GM15510 (cell line): ENCODE measurements around the gene ALCAM.

Experiments used
- POLR2A ChIP-seq: IDR thresholded peaks from 3 replicates; pipeline ENCODE4 v1.6.1; 2011; ENCODE audit warnings: borderline replicate concordance; ENCODE audit not compliant: insufficient read length; ENCODE audit errors: extremely low read depth

Gene ALCAM

GRCh38 chr3:105367063-105367405 lies 325 bp downstream of the ALCAM start:
- no peak for TF ChIP-seq POLR2A

DNA sequence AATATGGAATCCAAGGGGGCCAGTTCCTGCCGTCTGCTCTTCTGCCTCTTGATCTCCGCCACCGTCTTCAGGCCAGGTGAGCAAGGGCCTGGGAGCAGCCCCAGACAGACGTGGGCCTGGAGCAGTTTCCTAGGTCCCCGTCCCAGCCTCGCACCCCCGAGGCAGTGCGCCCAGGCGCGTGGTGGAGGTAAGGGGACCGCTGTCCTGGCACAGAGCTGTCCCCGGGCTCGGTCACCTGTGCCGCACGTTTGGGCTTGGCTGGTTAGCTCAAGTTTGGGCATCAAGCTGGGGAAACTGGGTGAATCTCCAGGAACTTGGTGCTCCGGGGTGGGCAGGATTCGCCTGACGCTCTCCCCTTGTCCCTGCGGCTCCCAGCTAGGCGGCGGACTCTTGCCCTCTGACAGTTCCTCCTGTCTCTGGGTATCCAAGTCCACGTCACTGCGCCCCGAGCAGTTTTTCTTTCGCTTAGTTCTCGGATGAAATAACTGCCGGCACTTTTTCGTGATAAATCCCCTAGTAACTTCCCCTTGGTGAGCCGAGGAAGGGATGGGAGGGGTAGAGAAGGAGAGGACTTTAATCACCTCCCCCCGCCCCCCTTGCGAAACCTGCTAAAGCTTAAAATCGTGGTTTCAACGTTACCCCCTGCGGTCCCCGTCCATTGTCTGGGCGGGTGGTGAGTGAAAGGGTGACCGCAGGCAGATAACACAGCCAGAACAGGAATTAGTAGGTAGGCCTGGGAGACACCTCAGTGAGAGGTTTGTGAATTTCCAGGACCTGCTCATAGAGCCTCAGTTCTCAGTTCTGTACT lies 901 bp downstream of the ALCAM start:
- peak; percentile 54 for TF ChIP-seq POLR2A

DNA sequence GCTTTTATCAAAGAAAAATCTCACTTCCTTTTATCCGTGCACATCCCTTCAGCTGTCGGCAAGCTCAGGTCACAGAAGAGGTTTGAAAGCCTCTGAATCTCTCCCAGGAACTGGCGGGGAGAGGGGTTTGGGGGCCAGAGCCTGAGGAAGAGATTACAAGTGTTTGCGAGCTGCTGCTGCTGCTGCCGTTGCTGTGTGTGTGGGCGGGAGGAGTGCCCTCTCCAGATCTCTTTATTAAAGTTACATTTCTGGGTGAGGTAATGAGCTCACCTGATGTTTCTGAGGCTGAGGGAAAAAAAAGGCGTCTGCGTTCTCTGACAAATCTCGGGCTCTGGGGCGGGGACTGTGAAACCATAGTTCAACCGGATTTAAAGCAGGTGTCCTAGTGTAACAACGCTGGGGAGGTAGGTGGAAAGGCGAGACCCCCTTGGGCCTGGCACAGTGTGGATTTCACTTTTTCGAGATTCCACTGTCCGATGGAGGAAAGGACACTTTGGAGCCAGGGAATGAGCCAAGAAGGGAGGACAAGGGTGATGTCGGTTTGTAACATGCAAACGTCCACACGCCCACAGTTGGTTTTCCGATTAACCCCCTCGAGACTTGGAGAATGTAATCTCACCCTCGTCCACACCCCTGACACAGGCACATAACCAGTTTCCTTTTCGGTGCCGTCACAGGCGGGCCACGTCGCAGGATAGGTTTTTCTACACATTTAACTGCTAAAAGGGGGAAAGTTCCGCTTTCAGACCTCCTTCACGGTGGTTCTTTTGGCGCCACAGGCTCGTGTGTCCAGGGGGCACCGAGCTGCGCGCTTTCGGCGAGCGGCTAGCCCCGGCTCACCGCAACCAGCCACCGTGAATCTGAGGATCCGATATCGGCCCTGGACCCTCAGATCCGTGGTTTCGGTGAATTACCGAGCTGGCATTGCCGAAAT lies 2.1 kb downstream of the ALCAM start:
- peak; percentile 39 for TF ChIP-seq POLR2A

- no peak for TF ChIP-seq POLR2A
Observed at GRCh38 chr3:105369500-105370371, 3.0 kb downstream of the ALCAM start.

DNA sequence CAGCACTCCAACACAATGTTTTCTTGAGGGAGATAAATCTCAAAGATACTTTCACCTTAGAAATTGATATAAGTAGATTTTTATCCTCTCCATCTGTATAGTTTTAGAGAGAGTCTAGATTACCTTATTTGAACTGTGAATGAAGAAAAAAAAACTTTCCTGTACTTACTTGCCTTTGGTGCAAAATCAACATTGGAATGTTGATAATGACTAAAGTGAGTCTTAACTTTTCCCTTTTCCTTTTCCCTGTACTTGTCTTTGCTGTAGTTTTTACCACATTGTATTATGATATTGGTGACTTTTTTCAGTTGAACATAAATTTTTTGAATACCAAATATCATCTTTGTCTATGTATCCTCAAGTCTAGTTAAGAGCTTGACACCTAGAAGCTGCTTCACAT lies 6.7 kb downstream of the ALCAM start:
- TF ChIP-seq POLR2A = no peak

- no peak for TF ChIP-seq POLR2A
Observed at GRCh38 chr3:105375750-105376511, 9.2 kb downstream of the ALCAM start.

DNA sequence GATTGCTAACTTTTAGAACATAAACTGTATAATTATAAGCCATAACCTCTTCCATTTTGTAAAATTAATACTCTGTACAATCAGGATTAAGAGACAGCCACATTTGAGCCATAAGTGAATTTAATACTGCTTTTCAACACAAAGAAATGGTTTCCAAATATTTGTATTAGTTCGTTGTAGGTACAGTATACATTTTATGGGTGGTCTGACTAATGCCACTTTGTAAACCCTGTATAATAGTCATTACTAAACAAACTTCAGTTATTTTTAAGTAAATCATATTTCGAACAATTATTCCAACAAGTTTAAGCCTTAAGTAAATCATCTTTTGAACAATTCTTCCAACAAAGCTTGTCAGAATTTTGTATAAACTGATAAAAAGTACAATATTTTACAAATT lies 11.0 kb downstream of the ALCAM start:
- TF ChIP-seq POLR2A = no peak

DNA sequence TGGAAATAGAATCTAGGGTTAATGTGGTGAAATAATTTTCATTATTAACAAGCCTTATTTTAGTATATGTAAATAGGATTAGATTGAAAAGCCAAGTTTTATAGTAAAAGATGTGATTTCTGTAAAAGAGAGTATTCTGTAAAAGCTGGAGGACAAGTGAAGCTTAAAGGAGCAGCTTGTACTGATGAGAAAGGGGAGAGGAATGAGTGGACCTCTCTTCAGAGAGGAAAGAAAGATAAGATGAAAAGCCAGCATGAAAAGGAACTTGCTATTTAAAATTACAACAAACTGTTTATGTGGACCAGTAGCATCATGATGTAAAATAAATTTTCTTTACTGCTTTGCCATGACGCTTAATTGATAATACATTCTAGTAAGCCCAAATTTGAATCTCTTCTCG lies 18.5 kb downstream of the ALCAM start:
- TF ChIP-seq POLR2A = no peak

- no peak for TF ChIP-seq POLR2A
Observed at GRCh38 chr3:105385819-105386508, 19.3 kb downstream of the ALCAM start.

- TF ChIP-seq POLR2A = no peak
Observed at GRCh38 chr3:105387122-105387751, 20.5 kb downstream of the ALCAM start.

- no peak for TF ChIP-seq POLR2A
Observed at GRCh38 chr3:105388176-105388575, 21.5 kb downstream of the ALCAM start.

DNA sequence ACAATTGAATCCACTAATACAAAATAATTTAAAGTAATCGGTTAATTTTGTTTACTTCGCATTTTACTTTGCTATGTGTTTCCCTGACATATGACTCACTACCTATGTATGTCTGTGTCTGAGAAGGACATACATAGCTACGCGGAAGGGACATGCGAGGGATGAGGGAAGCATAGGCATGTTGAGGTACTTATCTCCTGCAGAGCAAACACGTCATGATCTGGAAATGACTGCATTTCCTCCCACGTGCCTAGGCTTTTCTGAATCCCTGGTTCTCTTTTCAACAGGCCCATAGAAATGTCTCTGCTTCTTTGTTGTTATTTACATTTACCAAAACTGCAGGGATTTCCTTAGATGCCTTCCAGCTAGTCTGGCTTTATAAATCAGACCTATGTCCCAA lies 27.5 kb downstream of the ALCAM start:
- TF ChIP-seq POLR2A = no peak

- TF ChIP-seq POLR2A = no peak
Observed at GRCh38 chr3:105397974-105398373, 31.3 kb downstream of the ALCAM start.

DNA sequence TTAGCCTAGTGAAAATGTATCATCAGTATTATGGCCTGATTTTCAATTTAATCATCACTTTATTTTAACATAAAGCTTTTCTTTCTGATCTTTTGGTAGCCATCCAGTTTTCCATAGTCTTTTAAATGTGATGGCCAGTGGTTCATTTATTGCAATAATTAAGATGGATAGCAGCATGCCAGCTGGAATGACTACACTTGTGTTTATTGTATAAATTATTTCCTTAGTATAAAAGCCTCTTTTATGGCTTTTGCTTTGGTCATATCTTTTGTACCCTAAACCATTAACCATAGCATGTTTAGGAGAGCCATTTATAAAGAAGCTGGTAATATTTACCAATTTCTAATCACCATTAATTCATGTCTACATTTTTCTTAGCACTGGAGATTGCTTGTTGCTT lies 31.7 kb downstream of the ALCAM start:
- no peak for TF ChIP-seq POLR2A

DNA sequence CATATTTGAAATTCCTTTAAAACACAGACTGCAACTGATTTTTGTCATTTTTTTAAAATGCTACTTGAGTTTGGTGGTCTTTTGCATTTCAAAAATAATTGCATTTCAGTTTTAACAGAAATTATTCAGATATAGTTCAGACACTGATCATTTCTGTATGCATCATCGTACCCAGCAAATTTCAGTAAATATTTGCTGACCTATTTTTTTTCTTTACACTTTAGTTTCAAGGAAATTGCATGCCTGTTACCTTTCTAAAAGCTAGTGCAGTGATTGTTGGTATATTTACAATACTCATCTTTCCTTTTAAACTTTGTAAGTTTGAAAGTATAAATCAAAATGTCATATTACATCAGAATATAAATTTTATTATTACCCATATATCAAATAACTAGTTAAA lies 32.4 kb downstream of the ALCAM start:
- no peak for TF ChIP-seq POLR2A
